MM.1S (cell line): ENCODE results near the gene ATXN1.

Experiments used
- CTCF ChIP-seq: fragments of 300-600 bp; sonication (generic); IDR thresholded peaks from 2 replicates; pipeline ENCODE4 v1.5.1; 2016; ENCODE audit warnings: antibody characterized with exemption, low read length, mixed read lengths
- EZH2phosphoT487 ChIP-seq: fragments of 300-600 bp; sonication (generic); IDR thresholded peaks from 2 replicates; pipeline ENCODE4 v1.6.1; 2018; ENCODE audit warnings: antibody characterized with exemption, low read length

DNA sequence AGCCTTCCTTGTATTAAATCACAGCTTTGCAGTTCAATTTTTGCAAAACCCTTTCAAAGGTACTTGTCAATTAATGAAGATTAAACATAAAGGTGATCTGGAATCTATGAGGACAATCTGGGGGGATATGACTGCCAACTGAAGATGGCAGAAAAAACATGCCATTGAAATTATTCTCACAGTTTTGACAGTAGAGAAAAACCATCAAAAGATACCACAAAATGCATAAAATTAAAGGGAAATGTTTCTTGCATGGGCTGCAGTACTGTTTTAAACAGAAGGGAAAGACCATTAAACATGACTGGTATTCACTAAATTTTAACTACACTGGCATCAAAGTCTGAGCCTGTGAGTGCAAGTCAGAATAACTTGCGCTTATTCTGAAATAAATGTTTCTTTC lies 194.2 kb downstream of the ATXN1 start:
- TF ChIP-seq CTCF (no peak), EZH2phosphoT487 (no peak)
